Measurements from ENCODE around the gene ATXN7L1.

The ATXN7L1 gene

GRCh38 chr7:105578496-105578895 lies 297.9 kb downstream of the ATXN7L1 start:
- Histone ChIP-seq H3K27me3 (ENCODE audit: insufficient read depth, low read length) (no peaks in the 10 kb centered on the region), H3K4me1 (ENCODE audit: control insufficient read depth, insufficient read depth, low read length, unreplicated experiment) (no peaks in the 10 kb centered on the region), H3K4me3 (ENCODE audit: low read depth, low read length) (no peak overlapping the region), H3K27ac (ENCODE audit: low read depth, low read length) (no peak overlapping the region), H2AFZ (ENCODE audit: low read length, unreplicated experiment) (no peak overlapping the region), H3K36me3 (ENCODE audit: insufficient read depth, low read length) (no peaks in the 10 kb centered on the region), H3K79me2 (ENCODE audit: control insufficient read depth, insufficient read depth, low read length, unreplicated experiment) (no peaks in the 10 kb centered on the region)

- Histone ChIP-seq H3K36me3 (ENCODE audit: insufficient read depth, low read length) (no peaks in the 10 kb centered on the region), H3K79me2 (ENCODE audit: control insufficient read depth, insufficient read depth, low read length, unreplicated experiment) (no peaks in the 10 kb centered on the region), H2AFZ (ENCODE audit: low read length, unreplicated experiment) (no peak overlapping the region), H3K4me3 (ENCODE audit: low read depth, low read length) (no peak overlapping the region), H3K4me1 (ENCODE audit: control insufficient read depth, insufficient read depth, low read length, unreplicated experiment) (no peaks in the 10 kb centered on the region), H3K27ac (ENCODE audit: low read depth, low read length) (no peak overlapping the region), H3K27me3 (ENCODE audit: insufficient read depth, low read length) (no peaks in the 10 kb centered on the region)
Measured at GRCh38 chr7:105577251-105577650, 299.1 kb downstream of the ATXN7L1 start.

- H3K79me2 ChIP-seq (ENCODE audit: control insufficient read depth, insufficient read depth, low read length, unreplicated experiment): no peaks in the 10 kb centered on the region
- H2AFZ ChIP-seq (ENCODE audit: low read length, unreplicated experiment): no peak overlapping the region
- H3K4me3 ChIP-seq (ENCODE audit: low read depth, low read length): no peak overlapping the region
- no peaks in the 10 kb centered on the region for H3K27me3 ChIP-seq (ENCODE audit: insufficient read depth, low read length)
- H3K4me1 ChIP-seq (ENCODE audit: control insufficient read depth, insufficient read depth, low read length, unreplicated experiment): no peaks in the 10 kb centered on the region
- no peak overlapping the region for H3K27ac ChIP-seq (ENCODE audit: low read depth, low read length)
- peaks cover 4% of the 10 kb centered on the region; the same call in 1 of the 2 replicates for H3K36me3 ChIP-seq (ENCODE audit: insufficient read depth, low read length)
Measured at GRCh38 chr7:105571891-105572290, 304.5 kb downstream of the ATXN7L1 start.

GRCh38 chr7:105567821-105568220 lies 308.6 kb downstream of the ATXN7L1 start:
- H3K4me3 ChIP-seq (ENCODE audit: low read depth, low read length): no peak overlapping the region
- no peaks in the 10 kb centered on the region for H3K27me3 ChIP-seq (ENCODE audit: insufficient read depth, low read length)
- H3K79me2 ChIP-seq (ENCODE audit: control insufficient read depth, insufficient read depth, low read length, unreplicated experiment): no peaks in the 10 kb centered on the region
- no peaks in the 10 kb centered on the region for H3K4me1 ChIP-seq (ENCODE audit: control insufficient read depth, insufficient read depth, low read length, unreplicated experiment)
- peaks cover 21% of the 10 kb centered on the region for H3K36me3 ChIP-seq (ENCODE audit: insufficient read depth, low read length)
- H3K27ac ChIP-seq (ENCODE audit: low read depth, low read length): no peak overlapping the region
- no peak overlapping the region for H2AFZ ChIP-seq (ENCODE audit: low read length, unreplicated experiment)

GRCh38 chr7:105567024-105567423 lies 309.4 kb downstream of the ATXN7L1 start:
- H3K36me3 ChIP-seq (ENCODE audit: insufficient read depth, low read length): peaks cover 21% of the 10 kb centered on the region
- no peaks in the 10 kb centered on the region for H3K27me3 ChIP-seq (ENCODE audit: insufficient read depth, low read length)
- no peaks in the 10 kb centered on the region for H3K4me1 ChIP-seq (ENCODE audit: control insufficient read depth, insufficient read depth, low read length, unreplicated experiment)
- H3K27ac ChIP-seq (ENCODE audit: low read depth, low read length): no peak overlapping the region
- H3K79me2 ChIP-seq (ENCODE audit: control insufficient read depth, insufficient read depth, low read length, unreplicated experiment): no peaks in the 10 kb centered on the region
- no peak overlapping the region for H2AFZ ChIP-seq (ENCODE audit: low read length, unreplicated experiment)
- no peak overlapping the region for H3K4me3 ChIP-seq (ENCODE audit: low read depth, low read length)

- peaks cover 23% of the 10 kb centered on the region for H3K36me3 ChIP-seq (ENCODE audit: insufficient read depth, low read length)
- H3K79me2 ChIP-seq (ENCODE audit: control insufficient read depth, insufficient read depth, low read length, unreplicated experiment): no peaks in the 10 kb centered on the region
- no peak overlapping the region for H3K27ac ChIP-seq (ENCODE audit: low read depth, low read length)
- no peak overlapping the region for H3K4me3 ChIP-seq (ENCODE audit: low read depth, low read length)
- no peaks in the 10 kb centered on the region for H3K4me1 ChIP-seq (ENCODE audit: control insufficient read depth, insufficient read depth, low read length, unreplicated experiment)
- no peaks in the 10 kb centered on the region for H3K27me3 ChIP-seq (ENCODE audit: insufficient read depth, low read length)
- H2AFZ ChIP-seq (ENCODE audit: low read length, unreplicated experiment): no peak overlapping the region
Measured at GRCh38 chr7:105565190-105565589, 311.2 kb downstream of the ATXN7L1 start.

- Histone ChIP-seq H3K36me3 (ENCODE audit: insufficient read depth, low read length) (peaks cover 23% of the 10 kb centered on the region), H3K79me2 (ENCODE audit: control insufficient read depth, insufficient read depth, low read length, unreplicated experiment) (no peaks in the 10 kb centered on the region)
Measured at GRCh38 chr7:105559926-105560325, 316.5 kb downstream of the ATXN7L1 start.

More at GRCh38 chr7:105559926-105560325, 316.5 kb downstream of the ATXN7L1 start:
- Histone ChIP-seq H3K27me3 (ENCODE audit: insufficient read depth, low read length) (no peaks in the 10 kb centered on the region), H3K27ac (ENCODE audit: low read depth, low read length) (no peak overlapping the region), H3K4me3 (ENCODE audit: low read depth, low read length) (no peak overlapping the region), H2AFZ (ENCODE audit: low read length, unreplicated experiment) (no peak overlapping the region), H3K4me1 (ENCODE audit: control insufficient read depth, insufficient read depth, low read length, unreplicated experiment) (no peaks in the 10 kb centered on the region)

Data from ACC112 (cell line).